Mucosa of descending colon (tissue), 3 donors: ENCODE data around the gene SPOCD1. TPM values are rescaled to one million over a fixed set of nuclear protein-coding genes. Genes with fewer than 3 reads are reported as not detected.

Experiments used
- ATAC-seq: fragments of 200-7000 bp; cut with Tn5 transposase; one replicate; pipeline ENCODE4 v1.9.1; 2020; ENCODE audit warnings: mild to moderate bottlenecking, moderate library complexity
- DNase-seq, 3 donors: peaks; one replicate each; pipeline ENCODE4 v3.0.0-alpha.2; 2020
- H3K36me3 ChIP-seq: fragments of 200-600 bp; one replicate; pipeline ENCODE4 v1.8.0; 2021; ENCODE audit warnings: low read depth, mild to moderate bottlenecking
- H3K4me1 ChIP-seq: fragments of 200-600 bp; one replicate; pipeline ENCODE4 v1.8.0; 2021; ENCODE audit warnings: low read depth, mild to moderate bottlenecking
- H3K4me3 ChIP-seq: fragments of 200-600 bp; one replicate; pipeline ENCODE4 v1.8.0; 2021; ENCODE audit warnings: mild to moderate bottlenecking
- H3K9me3 ChIP-seq: fragments of 200-600 bp; one replicate; pipeline ENCODE4 v1.8.0; 2021; ENCODE audit warnings: mild to moderate bottlenecking
- intact Hi-C, 2 donors: fragments of 100-400 bp; cut with DNase I in 1 of 2; cut with micrococcal nuclease in 1 of 2; formaldehyde crosslinking; loops; one replicate each; pipeline versions ENCODE4 v1.11.0 to v1.11.1; 2022; cut with DNase I, micrococcal nuclease
- total RNA-seq, 3 donors: library from RNA; stranded (reverse); fragmentation: NEBNext Ultra II Directional in 2 of 3; extraction: Animal tissue kit (Norgen Biotek cat#: 25700) in 2 of 3; gene quantifications; one replicate each; pipeline versions ENCODE4 v1.2.1 to v1.2.4, GENCODE V29; 2021 to 2023
- TF ChIP-seq, protein P1 (sequence below): fragments of 200-600 bp; IDR thresholded peaks from one replicate; pipeline ENCODE4 v1.8.0; 2022; ENCODE audit warnings: antibody characterized with exemption, mild to moderate bottlenecking
- donor health status: DM: no; HTN: no; CAD: no; lungs with moderate emphysema.
- donor health status: DM: no; HTN: no; CAD: no.
- donor health status: DM: no; HTN: yes; CAD: no.

The SPOCD1 gene
- total RNA-seq, 3 donors from 2014 or later: 0.99 TPM; not detected in 2

DNA sequence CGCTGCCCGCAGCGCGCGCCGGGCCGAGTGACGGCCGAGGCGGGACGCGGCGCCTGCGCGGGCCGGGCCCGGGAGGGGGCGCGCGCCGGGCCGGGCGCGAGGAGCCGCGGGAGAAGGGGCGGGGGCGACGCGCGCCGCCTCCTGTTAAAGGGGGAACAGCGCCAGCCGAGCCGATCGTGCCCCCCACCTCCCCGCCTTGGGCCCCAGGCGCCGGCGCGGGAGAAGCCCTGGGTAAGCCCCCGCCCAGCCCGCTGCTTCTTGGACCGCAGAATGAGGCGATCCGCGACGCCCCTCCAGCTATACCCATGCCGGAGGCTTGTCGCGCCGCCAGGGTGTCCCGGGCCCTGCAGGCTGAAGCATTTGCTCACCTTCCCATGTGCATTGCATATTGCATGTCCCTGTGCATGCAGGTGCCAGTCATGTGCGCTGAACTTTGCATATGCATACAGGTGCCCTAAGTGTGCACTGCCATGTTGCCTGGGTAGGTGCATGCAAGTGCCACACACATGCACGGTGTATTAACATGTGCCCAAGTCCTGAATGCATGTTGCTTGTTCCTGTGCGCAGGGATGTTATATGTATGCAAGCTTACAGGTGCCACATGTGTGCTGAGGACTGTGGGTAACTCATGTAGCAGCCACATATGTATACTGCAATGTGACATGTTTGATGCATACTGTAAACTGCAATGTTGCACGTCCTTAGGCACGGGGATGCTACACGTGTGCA is 51.3 kb downstream of the SPOCD1 start, which contains the start of gene ADGRB2:
ADGRB2 (minus strand) TSS at position 29 of the 729 bp plus-strand sequence. CDS start 7,119 bp downstream, outside the sequence.
- H3K4me3 ChIP-seq: no peak within 1 kb of the TSS
- H3K36me3 ChIP-seq: no peaks in the 10 kb centered on the region
- TF ChIP-seq, protein P1, sequence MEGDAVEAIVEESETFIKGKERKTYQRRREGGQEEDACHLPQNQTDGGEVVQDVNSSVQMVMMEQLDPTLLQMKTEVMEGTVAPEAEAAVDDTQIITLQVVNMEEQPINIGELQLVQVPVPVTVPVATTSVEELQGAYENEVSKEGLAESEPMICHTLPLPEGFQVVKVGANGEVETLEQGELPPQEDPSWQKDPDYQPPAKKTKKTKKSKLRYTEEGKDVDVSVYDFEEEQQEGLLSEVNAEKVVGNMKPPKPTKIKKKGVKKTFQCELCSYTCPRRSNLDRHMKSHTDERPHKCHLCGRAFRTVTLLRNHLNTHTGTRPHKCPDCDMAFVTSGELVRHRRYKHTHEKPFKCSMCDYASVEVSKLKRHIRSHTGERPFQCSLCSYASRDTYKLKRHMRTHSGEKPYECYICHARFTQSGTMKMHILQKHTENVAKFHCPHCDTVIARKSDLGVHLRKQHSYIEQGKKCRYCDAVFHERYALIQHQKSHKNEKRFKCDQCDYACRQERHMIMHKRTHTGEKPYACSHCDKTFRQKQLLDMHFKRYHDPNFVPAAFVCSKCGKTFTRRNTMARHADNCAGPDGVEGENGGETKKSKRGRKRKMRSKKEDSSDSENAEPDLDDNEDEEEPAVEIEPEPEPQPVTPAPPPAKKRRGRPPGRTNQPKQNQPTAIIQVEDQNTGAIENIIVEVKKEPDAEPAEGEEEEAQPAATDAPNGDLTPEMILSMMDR: no peak
- intact Hi-C loops: no loop called here
- ATAC-seq (no peak), DNase-seq (no peak)
- H3K4me1 ChIP-seq: peaks cover 14% of the 10 kb centered on the region
- H3K9me3 ChIP-seq: no peaks in the 10 kb centered on the region

DNA sequence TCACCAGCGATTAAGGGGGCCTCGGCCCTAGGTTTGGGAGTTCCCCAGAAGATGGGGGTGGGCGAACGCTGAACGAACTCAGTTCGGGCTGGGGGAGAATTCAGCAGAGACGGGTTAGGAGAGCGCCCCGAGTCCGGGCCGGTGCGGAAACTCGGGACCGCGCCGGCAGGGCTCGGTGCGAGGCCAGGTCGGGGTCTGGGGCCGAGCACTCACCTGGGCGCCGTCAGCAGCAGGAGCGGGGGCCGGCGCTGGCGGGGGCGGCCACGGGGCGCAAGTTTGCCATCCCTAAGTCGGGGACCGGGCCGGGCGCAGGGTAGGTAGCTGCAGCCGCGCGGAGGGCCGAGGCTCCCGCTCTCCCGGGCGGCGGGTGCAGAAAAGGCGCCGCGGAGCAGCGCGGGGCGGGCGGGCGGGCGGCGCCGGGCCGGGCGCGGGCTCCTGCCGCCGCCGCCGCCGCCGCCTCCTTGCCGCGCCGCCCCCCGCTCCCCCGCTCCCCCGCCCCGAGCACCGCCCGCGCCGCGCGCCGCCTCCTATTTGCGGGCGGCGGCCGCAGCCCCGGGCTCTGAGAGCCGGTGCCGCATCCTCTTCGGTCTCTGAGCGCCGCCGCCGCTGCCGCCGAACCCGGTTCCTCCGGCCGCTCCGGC is 52.0 kb downstream of the SPOCD1 start:
- Histone ChIP-seq H3K36me3 (no peaks in the 10 kb centered on the region), H3K4me3 (no peak overlapping the region), H3K9me3 (no peaks in the 10 kb centered on the region), H3K4me1 (peaks cover 14% of the 10 kb centered on the region)
- ATAC-seq (no peak), DNase-seq (no peak)
- intact Hi-C loops: no loop called here
- TF ChIP-seq, protein P1: no peak

- TF ChIP-seq, protein P1: peak; percentile 29
- Histone ChIP-seq H3K36me3 (no peaks in the 10 kb centered on the region), H3K4me1 (peaks cover 14% of the 10 kb centered on the region), H3K4me3 (no peak overlapping the region), H3K9me3 (no peaks in the 10 kb centered on the region)
- ATAC-seq (peak; percentile 58), DNase-seq (peak; percentile 62 to 74 (median 71))
- intact Hi-C loops: no loop called here
Observed at GRCh38 chr1:31762726-31763670, 52.8 kb downstream of the SPOCD1 start.

- Histone ChIP-seq H3K4me1 (peaks cover 14% of the 10 kb centered on the region), H3K4me3 (no peak overlapping the region), H3K9me3 (no peaks in the 10 kb centered on the region), H3K36me3 (no peaks in the 10 kb centered on the region)
- no peak for DNase-seq
- intact Hi-C loops: no loop called here
- no peak for ATAC-seq
- TF ChIP-seq, protein P1: no peak
Observed at GRCh38 chr1:31762323-31762722, 53.5 kb downstream of the SPOCD1 start.

- TF ChIP-seq, protein P1: no peak
- Histone ChIP-seq H3K36me3 (no peaks in the 10 kb centered on the region), H3K9me3 (no peaks in the 10 kb centered on the region), H3K4me1 (peaks cover 14% of the 10 kb centered on the region), H3K4me3 (no peak overlapping the region)
- no peak for ATAC-seq
- DNase-seq: no peak
- intact Hi-C loops: no loop called here
Observed at GRCh38 chr1:31761883-31762282, 53.9 kb downstream of the SPOCD1 start.
